Urothelium cell line (cell line): ENCODE data around the gene INPP4A.

Source experiments
- DNase-seq: peaks from one replicate; pipeline ENCODE4 v3.0.0; 2011; ENCODE audit warnings: low spot score, mixed read lengths
- FAIRE-seq: peaks from 2 replicates; lab custom pipeline; 2011; peaks lifted over from hg19 to GRCh38; lab: Jason Lieb, UNC

Gene INPP4A

GRCh38 chr2:98535971-98536677 lies 91.5 kb downstream of the INPP4A start:
- FAIRE-seq: no peak
- DNase-seq: no peak

DNA sequence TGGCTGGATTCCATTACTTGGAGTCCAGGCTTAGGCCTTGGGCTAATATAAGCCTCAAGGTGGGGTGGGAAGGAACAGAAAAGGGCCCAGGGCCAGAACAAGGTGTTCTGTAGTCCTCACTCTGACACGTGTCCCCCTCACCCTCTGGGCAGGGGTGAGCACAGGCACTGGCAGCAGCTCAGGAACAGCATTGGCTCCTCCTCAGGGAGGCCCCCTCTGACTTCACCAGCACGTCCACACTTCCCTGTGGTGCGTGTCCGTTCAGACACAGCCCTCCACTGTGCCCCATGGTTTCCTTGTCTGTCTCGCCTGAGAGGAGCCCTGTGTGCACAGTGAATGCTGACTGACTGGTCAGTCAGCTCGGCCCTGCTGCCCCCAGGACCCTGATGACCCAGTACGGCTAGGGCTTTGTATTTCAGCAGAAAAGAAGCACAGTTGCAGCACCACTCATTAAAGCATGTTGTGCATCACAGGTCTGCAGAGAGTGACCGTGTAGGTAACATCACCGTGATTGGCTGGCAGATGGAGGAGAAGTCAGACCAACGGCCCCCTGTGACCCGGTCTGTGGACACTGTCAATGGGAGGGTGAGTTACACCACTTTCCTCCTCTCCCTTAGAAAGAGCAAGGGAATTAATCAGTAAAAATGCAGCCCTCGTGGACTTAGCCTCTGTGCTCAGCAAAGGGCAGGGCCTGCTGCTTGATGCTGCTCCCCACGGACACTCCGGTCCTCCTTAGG lies 92.9 kb downstream of the INPP4A start:
- DNase-seq (no peak), FAIRE-seq (no peak)

DNA sequence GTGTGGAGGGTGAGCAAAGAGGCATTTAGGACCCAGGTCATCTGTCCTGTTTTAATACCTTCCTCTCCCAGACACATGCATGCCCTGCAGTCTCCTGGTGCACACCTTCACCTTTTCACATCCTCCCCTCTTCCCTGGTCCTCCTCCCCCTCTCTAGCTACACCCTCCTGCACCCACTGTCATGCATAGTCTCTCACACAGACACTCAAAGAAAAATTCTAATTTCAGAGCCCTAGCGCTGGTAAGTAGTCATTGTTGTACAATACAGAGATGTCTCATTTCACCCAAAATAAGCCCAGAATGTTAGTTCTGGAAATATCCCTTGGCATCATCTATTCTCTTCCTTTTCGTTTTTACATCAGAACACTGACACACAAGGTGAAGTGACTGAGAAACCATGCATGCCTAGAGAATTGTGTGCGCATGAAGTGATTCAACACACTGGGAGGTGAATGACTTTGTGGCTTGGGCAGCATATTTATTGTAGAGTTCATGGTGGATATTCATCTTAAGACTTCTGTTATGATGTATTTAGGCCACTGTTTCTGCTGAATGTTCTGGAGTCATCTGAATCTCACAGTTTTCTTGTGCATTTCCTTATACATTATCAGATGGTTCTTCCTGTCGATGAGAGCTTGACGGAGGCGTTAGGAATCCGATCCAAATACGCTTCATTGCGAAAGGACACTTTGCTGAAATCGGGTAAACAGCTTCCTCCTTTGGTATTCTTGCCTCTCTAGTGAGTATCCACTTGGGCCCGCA lies 93.8 kb downstream of the INPP4A start:
- no peak for DNase-seq
- FAIRE-seq: no peak

DNA sequence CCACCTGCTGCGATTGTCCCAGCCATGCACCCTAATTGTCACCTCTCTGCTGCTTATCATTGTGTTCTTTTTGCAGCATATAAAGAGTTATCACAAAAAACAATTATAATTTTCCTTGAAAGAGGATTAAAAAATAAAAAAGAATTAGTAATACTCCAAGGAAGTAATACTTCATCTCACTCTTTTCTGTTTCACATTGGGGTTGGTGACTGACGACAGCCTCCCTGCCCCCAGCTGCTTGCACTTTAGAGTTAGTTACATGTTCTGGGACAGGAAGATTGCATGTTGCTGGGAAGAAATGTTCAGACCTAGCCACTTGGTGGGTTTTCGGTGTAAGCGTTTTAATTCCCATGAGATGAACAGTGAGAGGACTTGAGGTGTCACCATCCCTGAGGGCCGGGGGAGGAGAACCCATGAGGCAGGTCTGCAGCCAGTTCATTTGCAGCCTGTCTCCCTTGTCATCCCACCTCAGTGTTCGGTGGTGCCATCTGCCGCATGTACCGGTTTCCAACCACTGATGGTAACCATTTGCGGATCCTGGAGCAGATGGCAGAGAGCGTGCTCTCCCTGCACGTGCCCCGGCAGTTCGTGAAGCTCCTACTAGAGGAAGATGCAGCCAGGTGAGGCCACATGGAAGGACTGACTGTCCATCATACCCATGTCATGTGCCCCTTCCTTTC lies 94.5 kb downstream of the INPP4A start:
- DNase-seq: no peak
- peak; percentile 82 for FAIRE-seq

GRCh38 chr2:98540536-98540935 lies 95.9 kb downstream of the INPP4A start:
- DNase-seq (no peak), FAIRE-seq (no peak)

DNA sequence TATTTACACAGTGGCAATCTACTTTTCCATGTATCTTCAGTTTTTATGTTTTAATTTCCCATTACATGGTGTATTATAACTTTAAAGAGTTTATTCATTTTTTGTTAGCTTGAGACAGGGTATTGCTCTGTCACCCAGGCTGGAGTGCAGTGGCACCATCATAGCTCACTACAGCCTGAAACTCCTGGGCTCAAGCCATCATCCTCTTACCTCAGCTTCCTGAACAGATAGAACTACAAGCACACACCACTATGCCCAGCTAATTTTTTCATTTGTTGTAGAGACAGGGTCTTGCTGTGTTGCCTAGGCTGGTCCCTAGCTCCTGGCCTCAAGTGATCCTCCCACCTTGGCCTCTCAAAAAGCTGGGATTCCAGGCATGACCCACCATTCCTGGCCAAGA lies 96.8 kb downstream of the INPP4A start:
- no peak for DNase-seq
- FAIRE-seq: no peak

- DNase-seq (no peak), FAIRE-seq (no peak)
These were observed 97.2 kb downstream of the INPP4A start for GRCh38 chr2:98541906-98542305.

DNA sequence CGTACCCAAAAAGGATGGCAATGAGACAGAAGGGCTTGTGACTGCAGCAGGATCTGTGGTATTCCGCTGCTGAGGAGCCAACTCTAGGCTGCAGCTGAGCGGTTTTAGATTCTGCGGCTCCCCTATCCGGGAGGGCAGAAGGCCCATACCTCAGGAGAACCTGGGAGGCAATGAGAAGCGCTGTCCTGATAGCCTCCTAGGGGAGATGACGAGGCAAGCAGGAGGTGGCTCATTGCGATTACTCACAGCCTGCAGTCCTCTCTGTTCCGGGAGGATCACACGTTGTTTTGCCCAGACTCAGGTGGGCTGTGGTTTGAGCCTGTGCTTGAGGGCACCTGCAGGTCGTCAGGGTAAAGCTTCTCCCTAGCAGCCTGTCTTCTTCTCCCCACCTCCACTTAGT lies 98.6 kb downstream of the INPP4A start:
- no peak for DNase-seq
- no peak for FAIRE-seq

DNA sequence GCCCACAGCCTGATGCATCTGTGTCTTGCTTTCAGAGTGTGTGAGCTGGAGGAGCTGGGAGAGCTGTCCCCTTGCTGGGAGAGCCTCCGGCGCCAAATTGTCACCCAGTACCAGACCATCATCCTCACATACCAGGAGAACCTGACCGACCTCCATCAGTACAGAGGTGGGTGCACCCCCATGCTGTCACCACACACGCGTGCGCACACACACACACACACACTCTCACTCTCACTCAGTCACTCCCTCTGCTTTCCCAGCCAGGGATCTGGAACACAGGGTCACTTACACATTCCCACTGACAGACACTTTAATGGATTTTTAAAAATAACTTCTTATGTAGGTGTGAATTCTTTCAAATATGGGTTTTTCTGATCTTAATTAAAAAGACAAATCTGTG lies 99.2 kb downstream of the INPP4A start:
- FAIRE-seq (peak; percentile 32), DNase-seq (no peak)

DNA sequence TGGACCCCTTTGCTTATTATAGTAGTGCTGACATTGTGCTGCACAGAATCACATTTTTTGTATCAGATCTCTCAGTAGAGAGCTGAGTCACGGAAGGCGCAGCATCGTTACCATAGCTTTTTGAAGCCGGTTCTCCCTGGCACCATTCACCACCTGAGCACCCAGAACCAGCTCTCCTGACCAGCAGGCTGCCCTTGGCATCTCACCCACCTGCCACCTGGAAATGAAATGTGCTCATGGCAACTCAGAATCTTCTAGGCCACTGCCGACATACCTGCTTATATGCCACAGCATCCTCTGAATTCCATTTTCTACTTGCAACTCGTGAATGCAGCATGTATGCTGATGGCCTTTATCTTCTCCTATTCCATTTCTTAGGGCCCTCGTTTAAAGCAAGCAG lies 100.9 kb downstream of the INPP4A start:
- FAIRE-seq: no peak
- DNase-seq: no peak

- DNase-seq (no peak), FAIRE-seq (no peak)
These were observed 101.5 kb downstream of the INPP4A start for GRCh38 chr2:98546186-98546585.

DNA sequence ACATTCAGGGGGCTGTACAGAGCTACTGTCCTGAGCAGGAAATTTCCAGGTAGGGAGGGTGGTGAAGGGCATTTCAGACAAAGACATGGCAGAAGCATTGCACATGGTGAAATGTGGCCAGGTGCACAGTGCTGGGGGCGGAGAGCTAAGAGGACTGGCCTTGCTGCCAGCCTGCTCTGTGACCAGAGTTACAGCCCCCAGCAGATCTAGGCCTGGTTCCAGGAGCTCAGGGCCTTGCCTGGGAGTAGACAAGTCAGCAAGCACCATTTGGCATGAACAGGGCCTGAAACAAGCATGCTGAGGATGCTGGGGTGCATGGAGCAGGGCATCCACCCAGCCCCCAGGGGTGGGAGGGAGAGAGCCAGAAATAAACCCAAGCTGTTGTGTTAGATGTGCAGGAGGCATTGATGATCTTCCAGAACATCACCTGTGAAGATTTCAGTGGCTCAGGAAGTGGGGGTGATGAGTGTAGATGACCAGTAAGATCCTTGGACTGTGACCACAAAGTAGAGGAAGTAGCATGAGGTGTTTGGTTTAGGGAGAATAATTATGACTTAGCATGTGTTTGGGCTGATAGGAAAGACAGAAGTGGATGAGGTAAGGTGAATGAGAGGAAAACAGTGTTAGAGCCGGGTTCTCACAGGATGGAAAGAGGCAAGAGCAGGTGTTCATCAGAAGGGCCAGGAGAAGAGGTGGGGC lies 102.6 kb downstream of the INPP4A start:
- FAIRE-seq (no peak), DNase-seq (no peak)

DNA sequence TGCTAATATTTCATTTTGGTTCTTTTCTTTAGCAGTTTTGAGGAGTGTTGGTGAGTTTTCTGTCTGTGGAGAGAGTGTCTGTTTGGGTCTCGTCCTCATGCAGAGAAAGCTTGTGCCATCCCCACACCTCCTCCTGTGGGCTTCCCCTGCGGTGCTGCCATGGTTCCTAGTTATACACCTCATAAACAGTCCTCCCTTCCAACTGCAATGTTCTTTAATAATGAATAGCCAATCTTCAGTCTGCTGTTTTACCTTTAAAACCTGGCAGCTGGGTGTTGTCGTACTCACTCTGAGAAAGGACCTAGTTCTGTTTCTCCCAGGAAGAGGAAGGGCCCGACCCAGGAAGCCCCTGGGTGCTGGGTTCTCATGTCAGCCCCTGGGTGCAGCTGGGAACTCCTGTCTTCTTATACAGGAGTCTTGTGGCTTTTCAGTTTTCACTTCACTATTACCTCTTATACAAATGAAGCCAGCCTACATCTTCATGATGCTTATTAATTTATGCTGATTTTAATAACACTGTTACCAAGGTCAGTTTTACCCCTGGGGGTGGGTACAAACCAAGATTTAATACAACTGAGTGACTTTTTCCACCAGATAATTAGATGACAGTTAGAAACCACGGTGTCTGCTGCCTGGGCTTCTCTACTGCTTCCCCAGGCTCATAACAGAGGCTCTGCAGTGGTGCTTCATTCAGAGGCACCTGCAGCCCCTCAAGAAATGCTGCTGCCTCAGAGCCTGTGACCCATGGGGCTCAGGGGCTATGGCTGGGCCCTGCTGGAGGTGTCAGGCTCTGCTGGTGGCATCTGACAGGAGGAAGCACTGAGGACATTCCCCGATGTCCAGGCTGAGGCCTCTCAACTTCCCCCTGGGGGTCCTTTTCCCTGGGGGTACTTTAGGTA lies 104.5 kb downstream of the INPP4A start:
- DNase-seq (no peak), FAIRE-seq (no peak)

- no peak for DNase-seq
- FAIRE-seq: no peak
These were observed 105.5 kb downstream of the INPP4A start for GRCh38 chr2:98550165-98550564.

- no peak for DNase-seq
These were observed 106.7 kb downstream of the INPP4A start for GRCh38 chr2:98551316-98551715.

GRCh38 chr2:98552499-98553179 lies 108.0 kb downstream of the INPP4A start:
- no peak for FAIRE-seq
- no peak for DNase-seq

More at GRCh38 chr2:98551316-98551715, 106.7 kb downstream of the INPP4A start:
- no peak for FAIRE-seq

GRCh38 chr2:98554116-98554861 lies 109.6 kb downstream of the INPP4A start:
- no peak for FAIRE-seq
- no peak for DNase-seq

DNA sequence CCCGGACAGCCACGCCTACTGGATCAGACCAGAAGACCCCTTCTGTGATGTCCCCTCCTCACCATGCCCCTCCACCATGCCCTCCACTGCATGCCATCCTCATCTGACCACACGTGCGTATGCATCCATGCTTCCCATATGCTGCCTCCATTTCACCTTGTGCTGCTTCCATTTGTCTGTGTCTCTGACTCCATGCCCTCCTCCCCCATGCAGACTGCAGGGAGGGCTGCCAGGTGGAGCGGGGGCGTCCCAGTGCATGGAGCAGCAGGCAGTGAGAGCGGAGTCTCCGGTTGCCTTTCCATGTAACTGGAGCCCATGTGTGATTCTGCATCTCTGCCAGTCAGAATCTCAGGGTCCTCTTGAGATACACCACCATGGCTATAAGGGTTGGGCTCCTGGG lies 111.0 kb downstream of the INPP4A start:
- no peak for DNase-seq
- peak; percentile 85 for FAIRE-seq
